ENCODE results near the gene ANO10. TPM values are rescaled to one million over a fixed set of nuclear protein-coding genes. Genes with fewer than 3 reads are reported as not detected.
"Not testable (repeated sequence)": the region's sequence is repeated elsewhere in the genome, so short reads cannot be mapped to it uniquely, and the experiment has no call there.

ANO10 gene
- total RNA-seq, 1 experiment from 2014 or later = 23.7 TPM

DNA sequence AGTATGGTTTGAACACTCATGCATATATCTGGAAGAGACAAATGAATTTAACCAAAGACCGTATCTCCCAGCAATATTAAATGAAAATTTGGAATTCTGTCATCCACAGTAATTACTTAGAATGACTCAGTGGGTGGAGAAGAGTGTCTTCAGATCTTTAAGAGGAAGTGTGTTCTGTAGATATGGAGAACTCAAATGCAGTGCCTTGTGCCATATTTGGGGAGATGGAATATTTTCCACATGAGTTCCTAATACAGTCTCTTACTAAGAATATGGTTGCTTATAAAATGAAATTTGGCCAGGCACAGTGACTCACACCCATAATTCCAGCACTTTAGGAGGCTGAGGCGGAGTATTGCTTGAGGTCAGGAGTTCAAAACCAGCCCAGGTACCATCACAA is 40.5 kb downstream of the ANO10 start:
- Histone ChIP-seq H3K79me2 (ENCODE audit: low read length) (no peaks in the 10 kb centered on the region), H3K4me2 (ENCODE audit: low read length) (no peak overlapping the region), H3K9me3 (ENCODE audit: low read length) (no peaks in the 10 kb centered on the region), H3K9ac (ENCODE audit: low read length) (no peak overlapping the region), H3K36me3 (ENCODE audit: low read depth, low read length) (no peaks in the 10 kb centered on the region; the same call in 1 of the 2 replicates), H4K20me1 (ENCODE audit: low read length) (no peaks in the 10 kb centered on the region), H3F3A (ENCODE audit: low read length, unreplicated experiment) (no peaks in the 10 kb centered on the region), H3K4me1 (ENCODE audit: insufficient read depth, low read length) (no peaks in the 10 kb centered on the region), H3K27me3 (ENCODE audit: low read length) (no peaks in the 10 kb centered on the region), H3K9me2 (replicated peaks; ENCODE audit: low read length) (no peaks in the 10 kb centered on the region), H3K4me3 (ENCODE audit: low read length) (no peak overlapping the region), H3K27ac (ENCODE audit: low read length) (no peak overlapping the region), H2AFZ (ENCODE audit: low read length) (no peak overlapping the region)
- ChIA-PET POLR2A (ENCODE audit: unreplicated experiment) (no interaction called here), CTCF (no interaction called here)
- peak; percentile 43; the same call in 1 of the 2 replicates for ATAC-seq
- intact Hi-C loops (cut with micrococcal nuclease) = no loop called here
- no TSS peak for BruUV-seq (replicated peaks)
- DNase-seq = peak; percentile 4
- no peak for TF ChIP-seq EZH2phosphoT487 (IDR thresholded peaks at IDR 0.05; ENCODE audit: borderline replicate concordance, low read length)
- no peak for TF ChIP-seq EZH2 (IDR thresholded peaks at IDR 0.05; ENCODE audit: low read length, unreplicated experiment)
- TF ChIP-seq, protein P1, sequence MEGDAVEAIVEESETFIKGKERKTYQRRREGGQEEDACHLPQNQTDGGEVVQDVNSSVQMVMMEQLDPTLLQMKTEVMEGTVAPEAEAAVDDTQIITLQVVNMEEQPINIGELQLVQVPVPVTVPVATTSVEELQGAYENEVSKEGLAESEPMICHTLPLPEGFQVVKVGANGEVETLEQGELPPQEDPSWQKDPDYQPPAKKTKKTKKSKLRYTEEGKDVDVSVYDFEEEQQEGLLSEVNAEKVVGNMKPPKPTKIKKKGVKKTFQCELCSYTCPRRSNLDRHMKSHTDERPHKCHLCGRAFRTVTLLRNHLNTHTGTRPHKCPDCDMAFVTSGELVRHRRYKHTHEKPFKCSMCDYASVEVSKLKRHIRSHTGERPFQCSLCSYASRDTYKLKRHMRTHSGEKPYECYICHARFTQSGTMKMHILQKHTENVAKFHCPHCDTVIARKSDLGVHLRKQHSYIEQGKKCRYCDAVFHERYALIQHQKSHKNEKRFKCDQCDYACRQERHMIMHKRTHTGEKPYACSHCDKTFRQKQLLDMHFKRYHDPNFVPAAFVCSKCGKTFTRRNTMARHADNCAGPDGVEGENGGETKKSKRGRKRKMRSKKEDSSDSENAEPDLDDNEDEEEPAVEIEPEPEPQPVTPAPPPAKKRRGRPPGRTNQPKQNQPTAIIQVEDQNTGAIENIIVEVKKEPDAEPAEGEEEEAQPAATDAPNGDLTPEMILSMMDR (conservative IDR thresholded peaks at IDR 0.05; ENCODE audit: low read depth, low read length) = no peak

DNA sequence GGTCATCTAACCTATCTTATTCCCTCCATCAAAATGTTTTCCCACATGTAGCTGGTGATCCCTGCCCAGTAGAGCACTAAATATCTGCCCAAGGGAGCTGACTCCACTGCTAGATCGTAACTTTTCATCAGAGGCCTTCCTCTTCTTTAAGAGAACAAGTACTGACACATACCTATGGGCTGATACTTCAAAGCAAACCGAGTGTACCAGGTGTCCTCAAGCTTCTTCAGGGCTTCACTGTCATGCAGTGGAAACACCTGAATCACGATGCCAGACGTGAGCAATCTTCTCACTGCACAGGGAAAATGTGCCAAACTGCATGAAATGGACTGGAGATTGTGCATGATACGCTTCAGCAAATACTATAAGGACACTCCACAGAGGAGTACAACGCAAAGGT is 41.6 kb downstream of the ANO10 start:
- TF ChIP-seq, protein P1 (conservative IDR thresholded peaks at IDR 0.05; ENCODE audit: low read depth, low read length) = no peak
- TF ChIP-seq EZH2 (IDR thresholded peaks at IDR 0.05; ENCODE audit: low read length, unreplicated experiment) (no peak), EZH2phosphoT487 (IDR thresholded peaks at IDR 0.05; ENCODE audit: borderline replicate concordance, low read length) (no peak)
- Histone ChIP-seq H3K36me3 (ENCODE audit: low read depth, low read length) (no peaks in the 10 kb centered on the region; the same call in 1 of the 2 replicates), H3K9me2 (replicated peaks; ENCODE audit: low read length) (no peaks in the 10 kb centered on the region), H3K4me2 (ENCODE audit: low read length) (no peak overlapping the region), H4K20me1 (ENCODE audit: low read length) (no peaks in the 10 kb centered on the region), H3K27me3 (ENCODE audit: low read length) (no peaks in the 10 kb centered on the region), H3F3A (ENCODE audit: low read length, unreplicated experiment) (no peaks in the 10 kb centered on the region), H3K9ac (ENCODE audit: low read length) (no peak overlapping the region), H3K79me2 (ENCODE audit: low read length) (no peaks in the 10 kb centered on the region), H3K9me3 (ENCODE audit: low read length) (no peaks in the 10 kb centered on the region), H3K27ac (ENCODE audit: low read length) (no peak overlapping the region), H3K4me3 (ENCODE audit: low read length) (no peak overlapping the region), H3K4me1 (ENCODE audit: insufficient read depth, low read length) (no peaks in the 10 kb centered on the region), H2AFZ (ENCODE audit: low read length) (no peak overlapping the region)
- intact Hi-C loops (cut with micrococcal nuclease) = no loop called here
- ATAC-seq (no peak), DNase-seq (no peak)
- POLR2A ChIA-PET (ENCODE audit: unreplicated experiment) = no interaction called here
- BruUV-seq (replicated peaks) = no TSS peak
- CTCF ChIA-PET = no interaction called here

DNA sequence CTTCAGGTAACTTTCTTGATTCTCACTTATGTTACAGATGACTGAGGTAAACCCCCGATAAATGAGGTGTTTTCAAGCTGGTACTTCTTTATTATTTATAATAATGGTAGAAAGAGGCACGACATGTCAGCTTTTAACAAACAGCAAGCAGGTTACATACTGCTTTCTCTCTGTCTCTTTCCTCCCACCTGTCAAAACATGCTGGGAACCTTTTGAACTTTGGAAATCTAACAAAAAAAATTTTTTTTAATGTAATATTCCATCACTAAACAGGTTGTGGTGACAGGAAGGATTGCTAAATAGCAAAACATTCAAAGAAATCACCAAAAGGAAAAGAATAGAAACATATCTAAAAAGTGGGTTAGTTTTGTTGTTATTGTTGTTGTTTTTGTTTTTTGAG is 48.2 kb downstream of the ANO10 start:
- Histone ChIP-seq H3K27me3 (ENCODE audit: low read length) (no peaks in the 10 kb centered on the region), H3K4me2 (ENCODE audit: low read length) (no peak overlapping the region), H3K36me3 (ENCODE audit: low read depth, low read length) (no peaks in the 10 kb centered on the region; the same call in 1 of the 2 replicates), H3K79me2 (ENCODE audit: low read length) (no peaks in the 10 kb centered on the region), H3K4me3 (ENCODE audit: low read length) (no peak overlapping the region), H4K20me1 (ENCODE audit: low read length) (no peaks in the 10 kb centered on the region), H3K9me3 (ENCODE audit: low read length) (no peaks in the 10 kb centered on the region), H3K4me1 (ENCODE audit: insufficient read depth, low read length) (no peaks in the 10 kb centered on the region), H3K9me2 (replicated peaks; ENCODE audit: low read length) (no peaks in the 10 kb centered on the region), H3K27ac (ENCODE audit: low read length) (no peak overlapping the region), H3K9ac (ENCODE audit: low read length) (no peak overlapping the region), H2AFZ (ENCODE audit: low read length) (no peak overlapping the region), H3F3A (ENCODE audit: low read length, unreplicated experiment) (no peaks in the 10 kb centered on the region)
- POLR2A ChIA-PET (ENCODE audit: unreplicated experiment) = no interaction called here
- CTCF ChIA-PET = no interaction called here
- intact Hi-C loops (cut with micrococcal nuclease) = no loop called here
- ATAC-seq (no peak), DNase-seq (no peak)
- no TSS peak for BruUV-seq (replicated peaks)
- TF ChIP-seq, protein P1 (conservative IDR thresholded peaks at IDR 0.05; ENCODE audit: low read depth, low read length) = no peak
- TF ChIP-seq EZH2phosphoT487 (IDR thresholded peaks at IDR 0.05; ENCODE audit: borderline replicate concordance, low read length) (no peak), EZH2 (IDR thresholded peaks at IDR 0.05; ENCODE audit: low read length, unreplicated experiment) (no peak)

DNA sequence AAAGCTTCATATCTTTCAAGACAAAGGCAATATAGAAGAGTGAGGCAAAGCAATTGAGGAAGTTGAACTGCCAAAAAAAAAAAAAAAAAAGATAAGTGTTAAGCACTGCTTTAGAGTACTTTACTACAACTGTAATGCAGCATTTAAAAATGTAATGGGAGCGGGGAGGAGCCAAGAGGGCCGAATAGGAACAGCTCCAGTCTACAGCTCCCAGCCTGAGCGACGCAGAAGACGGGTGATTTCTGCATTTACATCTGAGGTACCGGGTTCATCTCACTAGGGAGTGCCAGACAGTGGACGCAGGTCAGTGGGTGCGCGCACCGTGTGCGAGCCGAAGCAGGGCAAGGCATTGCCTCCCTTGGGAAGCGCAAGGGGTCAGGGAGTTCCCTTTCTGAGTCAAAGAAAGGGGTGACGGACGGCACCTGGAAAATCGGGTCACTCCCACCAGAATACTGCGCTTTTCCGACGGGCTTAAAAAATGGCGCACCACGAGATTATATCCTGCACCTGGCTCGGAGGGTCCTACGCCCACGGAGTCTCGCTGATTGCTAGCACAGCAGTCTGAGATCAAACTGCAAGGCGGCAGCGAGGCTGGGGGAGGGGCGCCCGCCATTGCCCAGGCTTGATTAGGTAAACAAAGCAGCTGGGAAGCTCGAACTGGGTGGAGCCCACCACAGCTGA is 56.0 kb downstream of the ANO10 start:
- ATAC-seq; POLR2A ChIA-PET (ENCODE audit: unreplicated experiment); BruUV-seq (replicated peaks): not testable (repeated sequence)

More for the DNA sequence above, 56.0 kb downstream of the ANO10 start:
- H3K9ac ChIP-seq (ENCODE audit: low read length); CTCF ChIA-PET; H3K79me2 ChIP-seq (ENCODE audit: low read length); H3K4me2 ChIP-seq (ENCODE audit: low read length); H3K36me3 ChIP-seq (ENCODE audit: low read depth, low read length); DNase-seq; intact Hi-C loops (cut with micrococcal nuclease); H4K20me1 ChIP-seq (ENCODE audit: low read length); H3F3A ChIP-seq (ENCODE audit: low read length, unreplicated experiment); H3K4me3 ChIP-seq (ENCODE audit: low read length); H3K27ac ChIP-seq (ENCODE audit: low read length); H2AFZ ChIP-seq (ENCODE audit: low read length); H3K27me3 ChIP-seq (ENCODE audit: low read length); H3K9me3 ChIP-seq (ENCODE audit: low read length); H3K4me1 ChIP-seq (ENCODE audit: insufficient read depth, low read length); H3K9me2 ChIP-seq (replicated peaks; ENCODE audit: low read length): not testable (repeated sequence)
